ENCODE data around the gene GOLPH3.

GOLPH3 gene

DNA sequence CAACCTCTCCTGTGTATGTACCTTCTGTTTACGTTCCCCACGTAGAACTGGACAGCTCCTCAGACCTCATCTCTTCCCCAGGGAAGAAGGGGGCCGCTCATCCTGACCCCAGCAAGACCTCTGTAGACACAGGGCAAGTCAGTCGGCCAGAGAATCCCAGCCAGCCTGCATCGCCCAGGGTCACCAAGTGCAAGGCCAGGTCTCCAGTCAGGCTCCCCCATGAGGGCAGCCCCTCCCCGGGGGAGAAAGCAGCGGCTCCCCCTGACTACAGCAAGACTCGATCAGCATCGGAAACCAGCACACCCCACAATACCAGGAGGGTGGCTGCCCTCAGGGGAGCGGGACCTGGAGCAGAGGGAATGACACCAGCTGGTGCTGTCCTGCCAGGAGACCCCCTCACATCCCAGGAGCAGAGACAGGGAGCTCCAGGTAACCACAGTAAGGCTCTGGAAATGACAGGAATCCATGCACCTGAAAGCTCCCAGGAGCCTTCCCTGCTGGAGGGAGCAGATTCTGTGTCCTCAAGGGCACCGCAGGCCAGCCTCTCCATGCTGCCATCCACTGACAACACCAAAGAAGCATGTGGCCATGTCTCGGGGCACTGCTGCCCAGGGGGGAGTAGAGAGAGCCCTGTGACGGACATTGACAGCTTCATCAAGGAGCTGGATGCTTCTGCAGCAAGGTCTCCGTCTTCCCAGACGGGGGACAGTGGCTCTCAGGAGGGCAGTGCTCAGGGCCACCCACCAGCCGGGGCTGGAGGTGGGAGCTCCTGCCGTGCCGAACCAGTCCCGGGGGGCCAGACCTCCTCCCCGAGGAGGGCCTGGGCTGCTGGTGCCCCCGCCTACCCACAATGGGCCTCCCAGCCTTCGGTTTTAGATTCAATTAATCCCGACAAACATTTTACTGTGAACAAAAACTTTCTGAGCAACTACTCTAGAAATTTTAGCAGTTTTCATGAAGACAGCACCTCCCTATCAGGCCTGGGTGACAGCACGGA, 86.7 kb downstream of the GOLPH3 start (continued):
- TF ChIP-seq, protein P1, sequence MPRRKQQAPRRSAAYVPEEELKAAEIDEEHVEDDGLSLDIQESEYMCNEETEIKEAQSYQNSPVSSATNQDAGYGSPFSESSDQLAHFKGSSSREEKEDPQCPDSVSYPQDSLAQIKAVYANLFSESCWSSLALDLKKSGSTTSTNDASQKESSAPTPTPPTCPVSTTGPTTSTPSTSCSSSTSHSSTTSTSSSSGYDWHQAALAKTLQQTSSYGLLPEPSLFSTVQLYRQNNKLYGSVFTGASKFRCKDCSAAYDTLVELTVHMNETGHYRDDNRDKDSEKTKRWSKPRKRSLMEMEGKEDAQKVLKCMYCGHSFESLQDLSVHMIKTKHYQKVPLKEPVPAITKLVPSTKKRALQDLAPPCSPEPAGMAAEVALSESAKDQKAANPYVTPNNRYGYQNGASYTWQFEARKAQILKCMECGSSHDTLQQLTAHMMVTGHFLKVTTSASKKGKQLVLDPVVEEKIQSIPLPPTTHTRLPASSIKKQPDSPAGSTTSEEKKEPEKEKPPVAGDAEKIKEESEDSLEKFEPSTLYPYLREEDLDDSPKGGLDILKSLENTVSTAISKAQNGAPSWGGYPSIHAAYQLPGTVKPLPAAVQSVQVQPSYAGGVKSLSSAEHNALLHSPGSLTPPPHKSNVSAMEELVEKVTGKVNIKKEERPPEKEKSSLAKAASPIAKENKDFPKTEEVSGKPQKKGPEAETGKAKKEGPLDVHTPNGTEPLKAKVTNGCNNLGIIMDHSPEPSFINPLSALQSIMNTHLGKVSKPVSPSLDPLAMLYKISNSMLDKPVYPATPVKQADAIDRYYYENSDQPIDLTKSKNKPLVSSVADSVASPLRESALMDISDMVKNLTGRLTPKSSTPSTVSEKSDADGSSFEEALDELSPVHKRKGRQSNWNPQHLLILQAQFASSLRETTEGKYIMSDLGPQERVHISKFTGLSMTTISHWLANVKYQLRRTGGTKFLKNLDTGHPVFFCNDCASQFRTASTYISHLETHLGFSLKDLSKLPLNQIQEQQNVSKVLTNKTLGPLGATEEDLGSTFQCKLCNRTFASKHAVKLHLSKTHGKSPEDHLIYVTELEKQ (tag by site-specific recombination; IDR thresholded peaks at IDR 0.05; ENCODE audit: borderline replicate concordance) = no peak

DNA sequence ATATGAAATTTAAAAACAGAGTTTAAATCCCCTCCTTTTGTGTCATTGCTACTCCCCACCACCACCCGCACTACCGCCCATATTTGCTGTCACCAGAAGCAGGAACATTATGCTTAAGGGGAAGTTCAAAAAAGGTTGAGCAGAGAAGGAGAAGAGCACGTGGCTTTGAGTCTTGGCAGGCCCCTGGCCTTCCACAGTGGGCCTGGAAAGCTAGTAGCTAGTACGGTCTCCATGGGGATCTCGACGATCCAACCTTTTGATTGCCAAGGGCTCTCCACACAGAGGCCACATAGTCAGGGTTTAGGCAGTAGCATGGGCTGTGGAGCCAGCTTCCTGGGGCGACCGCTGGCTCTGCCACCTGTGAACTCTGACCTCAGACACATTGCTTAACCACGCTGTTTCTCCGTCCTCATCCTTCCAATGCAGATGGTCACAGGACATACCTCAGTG, 90.1 kb downstream of the GOLPH3 start:
- POLR2A ChIA-PET = no interaction called here
- H3K9me3 ChIP-seq (ENCODE audit: control insufficient read depth, insufficient read depth, low read depth, low read length) = no peaks in the 10 kb centered on the region
- no peaks in the 10 kb centered on the region for H3K4me1 ChIP-seq (ENCODE audit: control insufficient read depth, insufficient read depth, low read length)
- H3K36me3 ChIP-seq (ENCODE audit: control insufficient read depth in 2 of 2, insufficient read depth in 1 of 2, low read length in 2 of 2) = no peaks in the 10 kb centered on the region; a peak in 1 of 3 replicates
- TF ChIP-seq, protein P2, sequence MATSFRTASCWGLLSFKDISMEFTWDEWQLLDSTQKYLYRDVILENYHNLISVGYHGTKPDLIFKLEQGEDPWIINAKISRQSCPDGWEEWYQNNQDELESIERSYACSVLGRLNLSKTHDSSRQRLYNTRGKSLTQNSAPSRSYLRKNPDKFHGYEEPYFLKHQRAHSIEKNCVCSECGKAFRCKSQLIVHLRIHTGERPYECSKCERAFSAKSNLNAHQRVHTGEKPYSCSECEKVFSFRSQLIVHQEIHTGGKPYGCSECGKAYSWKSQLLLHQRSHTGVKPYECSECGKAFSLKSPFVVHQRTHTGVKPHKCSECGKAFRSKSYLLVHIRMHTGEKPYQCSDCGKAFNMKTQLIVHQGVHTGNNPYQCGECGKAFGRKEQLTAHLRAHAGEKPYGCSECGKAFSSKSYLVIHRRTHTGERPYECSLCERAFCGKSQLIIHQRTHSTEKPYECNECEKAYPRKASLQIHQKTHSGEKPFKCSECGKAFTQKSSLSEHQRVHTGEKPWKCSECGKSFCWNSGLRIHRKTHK (tag by site-specific recombination; IDR thresholded peaks at IDR 0.05) = no peak
- TF ChIP-seq ZNF626 (tag by site-specific recombination; IDR thresholded peaks at IDR 0.05) (no peak), ZNF266 (tag by site-specific recombination; IDR thresholded peaks at IDR 0.05; ENCODE audit: low read depth) (no peak), ZNF830 (tag by site-specific recombination; IDR thresholded peaks at IDR 0.05; ENCODE audit: low read depth) (no peak), ZFP41 (tag by site-specific recombination; IDR thresholded peaks at IDR 0.05; ENCODE audit: borderline replicate concordance) (no peak)
- H3K4me3 ChIP-seq (ENCODE audit: low read depth, low read length) = no peak overlapping the region
- CTCF ChIA-PET = interaction anchor here (2.0 kb wide), 1 partner anchor 9 kb away, joined by 8 read pairs; no protein-coding TSS in a partner anchor
- H3K27ac ChIP-seq (ENCODE audit: extremely low read depth, low read depth, low read length) = no peak overlapping the region

DNA sequence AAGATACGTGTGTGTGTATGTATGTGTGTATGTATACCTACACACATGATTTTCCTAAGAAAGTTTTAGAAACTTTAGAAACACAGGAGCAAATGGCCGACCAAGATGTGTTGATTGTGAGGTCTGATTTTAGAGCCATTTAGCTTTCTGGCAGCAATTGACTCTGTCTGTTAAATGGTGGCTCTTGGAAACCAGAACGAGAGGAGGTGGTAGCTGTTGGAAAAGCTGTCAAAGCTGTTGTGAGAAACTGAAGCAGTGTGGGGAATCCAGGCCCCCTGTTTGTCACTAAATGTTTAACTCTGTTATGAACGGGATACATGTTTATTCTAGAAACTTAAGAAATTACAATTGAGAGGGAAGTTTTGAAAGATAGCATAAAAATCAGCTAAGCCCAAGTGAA, 91.4 kb downstream of the GOLPH3 start:
- TF ChIP-seq ZNF248 (tag by site-specific recombination; IDR thresholded peaks at IDR 0.05) = no peak
- no peak for TF ChIP-seq GLI4 (tag by site-specific recombination; IDR thresholded peaks at IDR 0.05)
- TF ChIP-seq PRDM1 (tag by site-specific recombination; IDR thresholded peaks at IDR 0.05) = no peak
- TF ChIP-seq, protein P3, sequence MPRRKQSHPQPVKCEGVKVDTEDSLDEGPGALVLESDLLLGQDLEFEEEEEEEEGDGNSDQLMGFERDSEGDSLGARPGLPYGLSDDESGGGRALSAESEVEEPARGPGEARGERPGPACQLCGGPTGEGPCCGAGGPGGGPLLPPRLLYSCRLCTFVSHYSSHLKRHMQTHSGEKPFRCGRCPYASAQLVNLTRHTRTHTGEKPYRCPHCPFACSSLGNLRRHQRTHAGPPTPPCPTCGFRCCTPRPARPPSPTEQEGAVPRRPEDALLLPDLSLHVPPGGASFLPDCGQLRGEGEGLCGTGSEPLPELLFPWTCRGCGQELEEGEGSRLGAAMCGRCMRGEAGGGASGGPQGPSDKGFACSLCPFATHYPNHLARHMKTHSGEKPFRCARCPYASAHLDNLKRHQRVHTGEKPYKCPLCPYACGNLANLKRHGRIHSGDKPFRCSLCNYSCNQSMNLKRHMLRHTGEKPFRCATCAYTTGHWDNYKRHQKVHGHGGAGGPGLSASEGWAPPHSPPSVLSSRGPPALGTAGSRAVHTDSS (tag by site-specific recombination; IDR thresholded peaks at IDR 0.05) = no peak
- TF ChIP-seq ZNF792 (tag by site-specific recombination; IDR thresholded peaks at IDR 0.05) = no peak
- TF ChIP-seq HOXC10 (CRISPR knock-in tag; IDR thresholded peaks at IDR 0.05) = no peak
- no peak for TF ChIP-seq ZNF133 (tag by site-specific recombination; IDR thresholded peaks at IDR 0.05)
- no peak for TF ChIP-seq SCRT1 (tag by site-specific recombination; IDR thresholded peaks at IDR 0.05; ENCODE audit: borderline replicate concordance)
- TF ChIP-seq, protein P4, sequence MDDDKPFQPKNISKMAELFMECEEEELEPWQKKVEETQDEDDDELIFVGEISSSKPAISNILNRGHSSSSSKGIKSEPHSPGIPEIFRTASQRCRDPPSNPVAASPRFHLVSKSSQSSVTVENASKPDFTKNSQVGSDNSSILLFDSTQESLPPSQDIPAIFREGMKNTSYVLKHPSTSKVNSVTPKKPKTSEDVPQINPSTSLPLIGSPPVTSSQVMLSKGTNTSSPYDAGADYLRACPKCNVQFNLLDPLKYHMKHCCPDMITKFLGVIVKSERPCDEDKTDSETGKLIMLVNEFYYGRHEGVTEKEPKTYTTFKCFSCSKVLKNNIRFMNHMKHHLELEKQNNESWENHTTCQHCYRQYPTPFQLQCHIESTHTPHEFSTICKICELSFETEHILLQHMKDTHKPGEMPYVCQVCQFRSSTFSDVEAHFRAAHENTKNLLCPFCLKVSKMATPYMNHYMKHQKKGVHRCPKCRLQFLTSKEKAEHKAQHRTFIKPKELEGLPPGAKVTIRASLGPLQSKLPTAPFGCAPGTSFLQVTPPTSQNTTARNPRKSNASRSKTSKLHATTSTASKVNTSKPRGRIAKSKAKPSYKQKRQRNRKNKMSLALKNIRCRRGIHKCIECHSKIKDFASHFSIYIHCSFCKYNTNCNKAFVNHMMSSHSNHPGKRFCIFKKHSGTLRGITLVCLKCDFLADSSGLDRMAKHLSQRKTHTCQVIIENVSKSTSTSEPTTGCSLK (tag by site-specific recombination; IDR thresholded peaks at IDR 0.05) = no peak
- TF ChIP-seq ZBTB17 (tag by site-specific recombination; IDR thresholded peaks at IDR 0.05) = no peak
- TF ChIP-seq ZNF521 (tag by site-specific recombination; IDR thresholded peaks at IDR 0.05) = no peak
- Histone ChIP-seq H3K4me1 (ENCODE audit: control insufficient read depth, insufficient read depth, low read length) (no peaks in the 10 kb centered on the region), H3K9me3 (ENCODE audit: control insufficient read depth, insufficient read depth, low read depth, low read length) (no peaks in the 10 kb centered on the region), H3K27ac (ENCODE audit: extremely low read depth, low read depth, low read length) (no peak overlapping the region), H3K4me3 (ENCODE audit: low read depth, low read length) (no peak overlapping the region), H3K36me3 (ENCODE audit: control insufficient read depth in 2 of 2, insufficient read depth in 1 of 2, low read length in 2 of 2) (no peaks in the 10 kb centered on the region; a peak in 1 of 3 replicates)
- ChIA-PET POLR2A (no interaction called here), CTCF (no interaction called here)
